ENCODE data around the gene MYT1.

GRCh38 chr20:64269604-64270411 lies 105.6 kb downstream of the MYT1 start:
- no peak for TF ChIP-seq POLR2A (IDR thresholded peaks at IDR 0.05; ENCODE audit: low read depth)
- no peak for TF ChIP-seq CTCF (IDR thresholded peaks at IDR 0.05)
- TF ChIP-seq EP300 (IDR thresholded peaks at IDR 0.05), result no peak
- no peak for TF ChIP-seq POLR2AphosphoS5 (IDR thresholded peaks at IDR 0.05)
